NCI-H69 (cell line): ENCODE data around the gene CKS1B.

Experiments used
- DNase-seq: peaks from one replicate; lab custom pipeline; 2025; lab: John Stamatoyannopoulos, UW

CKS1B gene

GRCh38 chr1:155002464-155003226, 28.2 kb downstream of the CKS1B start, which contains the start of gene ZBTB7B:
TSS of gene ZBTB7B (plus strand) at chr1:155002802. CDS start at chr1:155014661, 11,859 bp downstream.
- DNase-seq: peak; percentile 68

GRCh38 chr1:155003227-155003765, 28.8 kb downstream of the CKS1B start:
- DNase-seq: peak; percentile 82

- peak; percentile 84 for DNase-seq
Measured at GRCh38 chr1:155003766-155004351, 29.4 kb downstream of the CKS1B start.

GRCh38 chr1:155004352-155005075, 30.0 kb downstream of the CKS1B start:
- DNase-seq: peak; percentile 69

GRCh38 chr1:155005076-155006011, 30.9 kb downstream of the CKS1B start:
- no peak for DNase-seq

- peak; percentile 23 for DNase-seq
Measured at GRCh38 chr1:155006601-155007101, 32.2 kb downstream of the CKS1B start.

- DNase-seq: no peak
Measured at GRCh38 chr1:155007251-155007828, 32.9 kb downstream of the CKS1B start.

GRCh38 chr1:155008015-155008941, 33.8 kb downstream of the CKS1B start:
- DNase-seq: no peak

GRCh38 chr1:155009221-155009711, 34.8 kb downstream of the CKS1B start:
- no peak for DNase-seq

GRCh38 chr1:155009742-155010141, 35.3 kb downstream of the CKS1B start:
- DNase-seq: no peak

- DNase-seq: peak; percentile 27
Measured at GRCh38 chr1:155010211-155010918, 35.9 kb downstream of the CKS1B start.

- no peak for DNase-seq
Measured at GRCh38 chr1:155011004-155011416, 36.5 kb downstream of the CKS1B start.

- DNase-seq: no peak
Measured at GRCh38 chr1:155011437-155012025, 37.0 kb downstream of the CKS1B start.

- DNase-seq: peak; percentile 96
Measured at GRCh38 chr1:155012026-155012546, 37.6 kb downstream of the CKS1B start.

GRCh38 chr1:155012776-155013602, 38.5 kb downstream of the CKS1B start:
- DNase-seq: no peak

GRCh38 chr1:155013632-155014031, 39.2 kb downstream of the CKS1B start:
- DNase-seq: no peak
